ENCODE data around the gene GPR153.

GPR153 gene

DNA sequence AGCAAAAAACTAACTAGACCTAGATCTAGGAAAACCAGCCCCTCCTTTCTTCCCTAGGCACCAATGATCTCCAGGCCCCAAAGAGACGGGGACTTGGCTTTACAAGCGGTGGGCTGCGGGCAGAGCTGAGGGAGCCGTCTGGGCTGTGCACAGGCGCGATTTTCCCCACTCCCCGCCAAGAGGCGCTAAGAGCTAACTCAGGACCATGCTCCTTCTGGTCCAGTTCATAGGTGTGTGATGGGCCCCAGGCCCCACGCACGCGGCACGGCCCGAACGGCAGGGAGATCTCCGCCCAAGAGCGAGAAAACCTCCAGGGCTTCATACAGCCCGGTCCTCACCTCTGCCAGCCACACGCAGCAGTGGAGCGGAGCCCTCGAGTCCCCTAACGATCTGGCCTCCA is 7.5 kb upstream of the GPR153 start:
- DNase-seq = no peak

DNA sequence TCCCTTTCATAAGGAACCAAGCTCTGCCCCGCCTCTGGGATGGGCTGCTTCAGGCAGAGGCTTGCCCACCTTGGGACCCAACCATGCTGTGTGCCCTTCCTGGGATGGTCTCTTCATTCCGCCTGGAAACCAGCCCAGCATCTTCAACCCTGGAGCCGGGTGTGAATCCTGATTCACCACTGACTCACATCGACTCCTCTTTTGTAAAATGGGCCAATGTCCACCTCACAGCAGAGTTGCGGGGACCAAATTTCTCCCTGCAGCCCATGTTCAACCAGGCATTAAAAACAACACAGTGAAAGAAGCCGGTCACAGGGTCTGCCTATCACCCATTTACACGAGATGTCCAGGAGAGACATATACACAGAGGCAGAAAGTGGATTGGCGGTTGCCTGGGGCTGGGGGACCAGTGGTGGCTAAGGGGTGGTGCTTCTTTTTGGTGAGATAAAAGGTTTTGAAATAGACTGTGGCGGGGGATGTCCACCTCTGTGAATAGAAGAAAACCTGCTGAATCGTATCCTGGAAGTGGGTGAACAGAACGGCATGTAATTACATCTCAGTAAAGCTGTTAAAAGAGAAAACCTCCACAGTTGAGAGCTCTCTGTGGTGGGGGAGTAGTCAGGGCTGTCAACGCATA is 6.9 kb upstream of the GPR153 start:
- no peak for DNase-seq

DNA sequence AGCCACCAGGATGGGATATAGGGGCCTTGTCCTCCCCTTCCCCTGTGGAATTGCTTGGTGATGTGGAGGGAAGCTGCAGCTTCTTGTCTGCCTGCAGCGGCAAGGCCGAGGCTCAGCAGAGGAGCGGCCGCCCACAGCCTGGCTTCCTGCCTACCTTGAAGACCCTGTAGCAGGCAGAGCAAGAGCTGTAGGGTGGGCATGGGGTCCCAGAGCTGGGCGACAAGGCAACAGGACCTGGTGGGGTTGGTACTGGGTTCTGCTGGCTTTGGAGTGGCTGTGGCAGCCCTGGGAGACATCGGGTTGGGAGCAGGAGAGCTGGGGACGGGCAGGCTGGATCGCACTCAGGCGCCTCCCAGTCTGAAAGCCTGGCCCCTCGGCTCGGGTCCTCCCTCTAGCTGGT is 5.7 kb upstream of the GPR153 start:
- no peak for DNase-seq

DNA sequence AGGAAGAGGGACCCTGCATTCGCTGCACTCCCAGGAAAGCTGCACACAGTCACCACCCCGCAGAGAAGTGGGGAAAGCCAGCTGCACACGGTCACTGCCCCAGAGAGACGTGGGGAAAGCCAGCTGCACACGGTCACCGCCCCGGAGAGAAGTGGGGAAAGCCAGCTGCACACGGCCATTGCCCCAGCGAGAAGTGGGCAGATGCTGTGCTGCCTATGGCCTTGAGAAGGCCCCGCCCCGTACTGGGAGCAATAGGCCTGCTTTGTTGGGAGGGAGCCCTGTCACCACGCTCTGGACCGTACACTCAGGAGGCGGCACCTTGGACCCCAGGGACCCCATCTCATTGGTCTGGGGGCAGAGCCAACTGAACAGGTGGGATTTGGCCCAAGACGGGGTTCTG is 4.3 kb upstream of the GPR153 start:
- no peak for DNase-seq

DNA sequence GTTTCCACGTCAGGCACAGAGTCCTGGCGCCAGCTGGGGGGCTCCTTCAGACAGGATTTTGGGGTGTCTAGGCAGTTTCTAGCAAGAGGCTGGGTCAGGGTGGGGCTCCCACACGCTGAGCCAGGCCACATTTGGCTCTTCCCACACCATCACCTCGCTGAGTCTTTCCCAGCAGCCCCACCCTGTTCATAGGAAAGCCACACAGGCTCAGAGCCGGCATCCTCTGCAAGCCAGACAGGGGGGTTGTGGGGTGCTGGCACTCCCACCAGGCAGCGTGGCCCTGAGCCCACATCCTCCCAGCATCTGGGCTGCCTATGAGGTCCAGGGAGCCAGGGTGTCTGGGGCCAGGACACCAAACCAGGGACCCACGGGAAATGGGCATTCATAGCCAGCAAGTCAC is 2.8 kb upstream of the GPR153 start:
- DNase-seq = no peak

DNA sequence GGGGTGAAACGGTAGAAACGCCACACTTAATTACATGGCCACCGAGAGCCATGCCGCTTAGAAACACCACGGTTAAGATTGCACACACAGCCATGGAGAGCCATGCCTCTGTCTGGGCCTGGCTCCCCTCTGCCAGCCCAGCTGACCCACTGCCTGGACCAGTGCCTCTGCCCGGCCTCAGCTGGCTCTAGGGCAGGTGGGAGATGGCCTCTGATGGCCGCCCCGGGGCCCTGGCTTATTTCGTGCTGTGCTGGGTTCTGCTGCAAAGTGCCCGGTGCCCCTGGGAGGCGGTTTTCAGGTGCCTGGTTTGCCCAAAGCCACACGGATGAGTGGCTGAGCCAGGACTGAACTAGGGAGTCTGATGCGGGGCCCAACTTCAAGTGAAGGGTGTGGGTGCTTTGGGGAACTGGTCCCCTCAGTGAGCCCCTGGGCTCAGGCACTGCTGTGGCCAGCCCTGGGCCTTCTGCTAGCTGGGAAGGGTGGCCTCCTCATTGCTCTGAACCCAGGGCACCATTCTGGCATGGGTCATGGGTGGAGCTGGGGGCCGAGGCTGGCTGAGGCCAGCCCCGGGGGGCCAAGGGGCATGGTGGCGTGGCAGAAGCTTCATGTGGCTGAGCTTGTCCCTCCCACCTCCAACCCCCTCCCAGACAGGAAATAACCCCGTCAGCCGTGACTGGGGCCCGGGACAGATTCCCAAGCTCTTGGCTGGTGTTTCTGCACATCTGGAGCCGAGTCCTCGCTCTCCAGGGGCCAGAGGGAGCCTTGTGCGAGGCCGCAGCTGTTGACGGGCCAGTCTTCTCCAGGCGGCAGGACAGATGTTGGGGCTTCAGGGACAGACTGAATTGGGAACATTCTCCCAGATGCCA is 1.9 kb upstream of the GPR153 start:
- no peak for DNase-seq

DNA sequence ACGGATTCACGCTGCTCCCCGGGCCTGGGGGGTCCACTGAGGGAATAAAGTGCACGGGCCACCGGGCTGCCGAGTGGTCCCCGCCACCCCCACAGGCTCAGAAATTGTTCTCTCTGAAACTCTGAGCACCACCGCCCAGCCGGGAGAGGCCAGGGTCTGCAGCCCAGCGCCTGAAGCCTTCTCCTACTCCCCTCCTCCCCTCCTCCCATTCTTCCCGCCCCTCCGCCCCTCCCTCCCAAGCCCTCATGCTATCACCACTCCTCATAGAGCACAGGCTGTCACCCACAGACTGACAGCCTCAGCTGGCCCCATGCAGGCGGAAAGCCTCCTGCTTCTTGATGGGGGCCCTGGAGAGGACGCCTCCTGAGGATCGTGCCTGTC is 707 bp upstream of the GPR153 start:
- no peak for DNase-seq

DNA sequence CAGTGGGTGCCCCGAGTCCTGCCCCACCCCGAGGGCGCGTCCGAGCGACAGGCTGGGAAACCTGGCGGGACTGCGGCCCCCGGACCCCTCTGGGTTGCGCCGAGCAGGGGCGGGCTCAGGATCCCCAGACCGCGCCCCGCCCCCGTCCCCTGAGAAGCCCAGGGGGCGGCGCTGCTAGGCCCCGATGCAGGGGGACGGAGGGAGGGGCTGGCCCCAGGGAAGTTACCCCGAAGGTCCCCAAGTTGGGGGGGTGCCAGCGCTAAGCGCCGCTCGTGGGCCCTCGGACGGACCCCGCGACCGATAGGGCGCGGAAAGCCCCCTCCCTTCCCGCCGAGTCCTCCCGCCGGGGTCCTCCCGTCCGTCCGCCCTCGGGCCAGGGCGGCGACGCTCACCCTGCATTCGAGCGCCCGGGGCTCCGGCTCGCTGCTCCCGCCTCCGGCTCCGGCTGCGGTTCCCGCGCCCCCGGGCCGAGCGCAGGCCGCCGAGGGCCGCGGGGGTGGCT is 414 bp downstream of the GPR153 start:
- DNase-seq = no peak

DNA sequence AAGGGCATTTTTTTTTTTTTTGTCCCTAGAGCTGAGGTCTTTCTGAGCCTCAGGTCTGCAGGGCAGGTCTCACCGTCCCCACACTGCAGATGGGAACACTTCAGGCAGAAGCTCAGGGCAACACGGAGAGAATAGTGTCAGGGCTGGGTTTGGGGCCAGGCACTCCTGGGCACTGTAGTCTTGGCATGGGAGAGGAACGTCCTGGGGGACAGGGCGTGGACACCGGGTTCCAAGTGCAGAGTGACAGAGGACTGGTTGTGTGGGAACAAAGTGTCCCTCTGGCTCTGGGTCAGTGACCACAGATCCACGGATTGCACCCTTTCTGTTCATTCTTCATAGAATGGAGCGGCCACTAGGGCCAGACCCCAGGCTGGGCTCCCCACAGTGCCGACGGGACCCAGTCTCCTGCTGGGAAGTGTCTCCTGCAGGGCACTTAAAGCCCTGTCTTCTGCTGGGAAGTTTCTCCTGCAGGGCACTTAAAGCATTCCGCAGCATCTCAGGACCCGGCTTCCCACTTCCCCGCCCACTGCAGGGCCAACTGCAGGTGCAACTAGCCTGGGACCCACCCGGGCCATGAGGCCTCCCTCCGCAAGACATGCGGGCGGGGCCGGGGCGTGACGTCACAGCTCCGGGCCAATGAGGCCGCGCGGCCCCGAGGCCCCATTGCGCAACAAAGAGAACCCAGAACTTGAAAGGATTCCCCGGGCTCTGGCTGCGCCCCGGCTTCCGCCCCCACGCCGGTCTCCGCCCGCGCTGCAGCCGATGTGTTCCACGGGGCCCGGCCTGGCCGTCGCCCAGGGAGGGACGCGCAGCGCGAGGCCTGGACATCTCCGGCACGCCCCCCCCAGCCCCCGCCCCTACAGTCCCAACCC is 1.2 kb downstream of the GPR153 start:
- peak; percentile 74 for DNase-seq

DNA sequence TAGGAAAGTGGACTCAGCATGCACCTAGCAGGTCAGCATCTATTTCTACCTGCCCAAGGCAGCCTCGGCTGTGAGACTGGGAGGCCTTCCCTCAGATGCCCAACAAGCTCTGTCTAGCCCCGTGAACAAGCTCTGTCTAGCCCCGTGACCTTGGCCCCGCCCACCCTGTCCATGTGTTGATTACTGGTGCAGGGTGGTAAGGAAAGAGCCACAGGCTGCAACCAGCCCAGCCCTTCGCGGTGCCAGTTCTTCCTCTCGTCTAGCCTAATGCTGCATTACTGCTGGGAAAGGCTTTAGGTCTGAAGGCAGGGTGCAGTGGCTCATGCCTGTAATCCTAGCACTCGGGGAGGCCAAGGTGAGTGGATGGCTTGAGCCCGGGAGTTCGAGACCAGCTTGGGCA is 2.2 kb downstream of the GPR153 start:
- DNase-seq = no peak

DNA sequence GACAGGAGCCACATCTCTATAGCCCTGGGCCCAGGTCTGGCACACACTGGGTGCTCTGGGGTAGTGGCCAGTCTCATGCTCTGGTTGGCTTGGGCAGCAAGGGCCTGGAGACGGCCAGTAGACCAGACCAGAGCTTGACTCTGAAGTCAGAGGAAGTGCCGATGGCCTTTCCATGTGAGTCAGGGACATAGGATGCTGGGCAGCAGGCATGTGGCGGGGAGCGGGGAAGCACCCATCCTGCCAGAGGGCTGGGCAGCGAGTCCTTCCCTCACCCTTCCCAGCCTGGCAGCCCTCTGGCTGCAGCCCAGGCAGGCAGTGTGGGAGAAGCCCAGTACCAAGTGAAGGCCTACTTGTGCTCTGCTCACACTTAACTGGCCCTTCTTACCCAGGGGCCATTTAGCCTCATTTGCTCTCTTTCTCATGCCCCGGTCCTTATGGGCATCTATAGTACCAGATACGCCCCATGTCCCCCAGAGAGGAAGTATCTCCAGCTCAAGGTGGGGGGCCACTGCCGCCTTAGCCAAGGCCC is 3.3 kb downstream of the GPR153 start:
- DNase-seq = no peak

DNA sequence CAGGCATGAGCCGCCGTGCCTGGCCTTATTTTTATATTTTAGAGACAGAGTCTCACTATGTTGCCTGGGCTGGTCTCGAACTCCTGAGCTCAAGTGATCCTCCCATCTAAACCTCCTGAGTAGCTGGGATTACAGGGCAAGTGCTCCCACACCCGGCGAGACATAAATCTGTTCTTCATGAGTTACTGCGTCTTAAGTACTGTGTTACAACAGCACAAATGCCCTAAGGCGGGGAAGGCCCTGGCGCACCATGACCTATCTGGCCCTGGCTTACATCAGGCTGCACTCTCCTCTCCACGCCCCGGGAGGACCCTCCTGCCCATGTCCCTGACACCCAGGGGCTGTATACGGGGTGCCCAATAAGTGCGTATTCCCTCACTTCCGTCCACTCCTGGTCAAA is 4.3 kb downstream of the GPR153 start:
- DNase-seq = no peak

DNA sequence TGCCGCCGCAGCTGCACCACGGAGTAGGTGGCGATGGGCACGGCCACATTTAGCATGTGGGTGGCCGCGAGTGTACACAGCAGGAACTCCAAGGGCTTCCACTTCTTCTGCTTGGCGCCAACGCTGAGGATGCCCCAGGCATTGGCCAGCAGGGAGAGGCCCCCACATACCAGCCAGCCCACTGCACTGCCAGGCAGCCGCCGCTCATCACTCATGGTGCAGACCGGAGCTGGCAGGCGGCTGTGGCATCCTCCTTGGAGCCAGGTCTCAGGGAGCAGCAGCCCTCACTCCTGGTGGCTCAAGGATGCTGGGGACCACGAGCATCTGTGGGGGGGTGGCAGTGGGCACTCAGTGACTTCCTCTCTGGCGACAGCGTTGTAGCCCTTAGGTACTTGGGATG is 6.2 kb downstream of the GPR153 start:
- DNase-seq = no peak

DNA sequence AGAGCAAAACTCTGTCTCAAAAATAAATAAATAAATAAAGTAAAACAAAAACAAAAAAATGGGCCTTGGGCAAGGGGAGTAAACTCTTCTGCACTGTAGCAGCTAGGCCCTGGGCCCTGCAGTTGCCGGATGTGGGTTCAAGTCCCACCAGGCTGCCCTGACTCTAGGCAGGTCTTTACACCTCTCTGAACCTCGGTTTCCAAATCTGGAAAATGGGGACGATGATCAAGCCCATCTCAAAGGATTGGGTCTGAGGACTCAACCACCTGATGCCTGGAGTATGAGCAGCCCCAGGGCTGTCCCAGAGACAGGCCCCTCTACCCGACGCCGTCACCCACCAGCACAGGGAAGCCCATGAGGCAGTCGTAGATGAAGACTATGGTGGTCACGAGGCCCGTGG is 7.5 kb downstream of the GPR153 start:
- DNase-seq = no peak

DNA sequence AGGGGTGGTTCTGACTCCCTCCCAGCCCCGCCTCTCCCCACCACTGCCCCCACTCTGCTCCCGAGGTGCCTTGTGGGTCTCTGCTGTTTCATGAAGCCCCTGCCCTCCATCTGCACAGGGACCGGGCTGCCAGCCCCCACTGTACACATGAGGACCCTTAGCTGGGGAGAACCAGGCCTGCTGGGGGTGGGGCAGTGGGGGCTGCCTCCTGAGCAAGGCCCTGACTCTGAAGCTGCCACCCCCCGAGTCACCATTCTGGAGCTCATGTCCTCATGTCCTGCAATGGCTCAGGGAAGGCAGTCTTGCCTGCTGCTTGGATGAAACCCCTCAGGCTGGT is 8.6 kb downstream of the GPR153 start:
- DNase-seq = no peak

DNA sequence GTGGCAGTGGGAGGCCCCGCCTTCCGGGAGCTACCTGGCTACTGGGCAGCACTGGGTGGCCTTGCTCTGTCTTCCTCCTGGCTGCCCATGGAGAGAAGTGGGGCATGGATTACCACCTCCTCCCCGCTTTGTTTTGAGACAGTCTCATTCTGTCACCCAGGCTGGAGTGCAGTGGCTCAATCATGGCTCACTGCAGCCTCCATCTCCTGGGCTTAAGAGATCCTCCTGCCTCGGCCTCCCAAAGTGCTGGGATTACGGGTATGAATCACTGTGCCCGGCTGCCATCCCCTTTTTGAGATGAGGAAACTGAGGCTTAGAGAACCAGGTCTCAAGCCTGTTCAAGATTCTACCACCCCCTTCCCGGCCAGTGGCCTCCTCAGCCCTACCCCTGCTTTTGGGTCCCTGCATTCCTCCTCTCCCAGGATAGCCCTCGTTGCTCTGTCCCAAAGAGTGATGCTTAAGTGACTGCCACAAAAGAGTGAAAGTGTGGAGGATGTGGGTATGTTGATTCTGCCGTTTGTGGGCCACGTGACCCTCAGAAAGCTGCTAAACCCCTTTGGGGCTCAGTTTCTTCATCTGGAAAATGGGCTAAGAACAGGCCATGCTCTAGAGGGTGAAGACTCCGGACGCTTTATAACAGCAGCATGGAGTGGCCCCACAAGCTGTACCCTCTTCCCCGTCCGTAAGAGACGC is 9.1 kb downstream of the GPR153 start:
- no peak for DNase-seq

DNA sequence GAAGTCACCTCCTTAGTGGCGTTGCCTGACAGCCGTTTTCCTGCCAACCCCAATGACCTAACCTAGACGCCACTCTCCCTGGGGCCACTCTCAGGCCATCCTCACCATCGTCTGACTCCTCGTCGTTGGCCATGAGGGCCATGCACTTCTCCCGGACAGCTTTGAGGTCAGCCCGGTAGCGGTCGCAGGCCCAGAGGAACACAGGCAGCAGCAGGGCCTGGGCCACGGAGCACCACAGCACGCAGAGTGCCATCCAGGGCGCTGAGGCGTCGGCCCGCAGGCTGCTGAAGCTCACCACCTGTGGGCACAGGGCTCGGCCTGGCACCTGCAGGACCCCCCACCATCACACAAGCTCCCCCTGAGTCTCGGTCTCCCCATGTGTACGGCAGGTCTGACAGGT is 9.7 kb downstream of the GPR153 start:
- no peak for DNase-seq

DNA sequence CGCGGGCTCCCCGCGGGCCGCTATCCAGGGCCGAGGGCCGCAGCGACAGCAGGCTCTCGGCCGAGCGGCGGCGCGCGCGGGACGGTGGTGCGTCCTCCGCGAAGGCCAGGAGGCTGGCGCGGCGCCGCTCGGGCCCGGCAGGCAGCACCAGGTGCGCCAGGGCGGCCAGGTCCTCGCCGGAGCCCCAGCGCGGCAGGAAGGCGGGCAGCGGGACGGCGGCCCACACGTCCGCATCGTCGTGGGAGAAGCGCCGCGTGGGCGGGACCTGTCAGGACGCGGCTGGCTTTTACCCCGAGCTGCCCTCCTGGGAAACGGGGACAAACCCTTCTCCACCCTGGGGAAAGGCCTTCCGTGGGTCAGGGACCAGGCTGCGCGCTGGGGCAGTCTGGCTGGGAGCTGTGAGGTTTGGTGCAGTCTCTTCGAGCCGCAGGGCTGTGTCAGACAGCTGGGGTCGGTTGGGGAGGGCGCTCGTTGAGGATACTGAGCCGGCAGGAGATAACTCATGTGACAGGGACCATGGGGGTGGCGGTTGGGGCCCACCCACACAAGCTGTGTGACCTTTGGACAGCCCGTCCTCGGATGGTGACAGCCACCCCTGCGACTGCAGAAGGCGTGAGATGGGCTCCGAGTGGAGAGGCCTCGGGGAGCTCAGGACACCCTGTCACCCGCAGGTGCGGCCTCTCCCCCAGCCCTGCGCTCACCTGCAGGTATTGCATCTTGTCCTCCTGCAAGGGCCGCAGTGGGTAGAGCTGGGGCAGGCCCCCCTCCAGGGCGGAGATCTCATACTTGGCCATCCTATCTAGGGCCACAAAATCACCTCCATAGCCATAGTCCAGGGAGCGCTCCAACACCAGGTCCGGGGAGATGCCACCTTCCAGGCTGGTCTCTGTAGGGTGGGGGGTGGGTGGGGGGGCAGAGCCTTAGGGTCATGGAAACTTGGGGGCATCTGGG is 10.9 kb downstream of the GPR153 start:
- DNase-seq = no peak

DNA sequence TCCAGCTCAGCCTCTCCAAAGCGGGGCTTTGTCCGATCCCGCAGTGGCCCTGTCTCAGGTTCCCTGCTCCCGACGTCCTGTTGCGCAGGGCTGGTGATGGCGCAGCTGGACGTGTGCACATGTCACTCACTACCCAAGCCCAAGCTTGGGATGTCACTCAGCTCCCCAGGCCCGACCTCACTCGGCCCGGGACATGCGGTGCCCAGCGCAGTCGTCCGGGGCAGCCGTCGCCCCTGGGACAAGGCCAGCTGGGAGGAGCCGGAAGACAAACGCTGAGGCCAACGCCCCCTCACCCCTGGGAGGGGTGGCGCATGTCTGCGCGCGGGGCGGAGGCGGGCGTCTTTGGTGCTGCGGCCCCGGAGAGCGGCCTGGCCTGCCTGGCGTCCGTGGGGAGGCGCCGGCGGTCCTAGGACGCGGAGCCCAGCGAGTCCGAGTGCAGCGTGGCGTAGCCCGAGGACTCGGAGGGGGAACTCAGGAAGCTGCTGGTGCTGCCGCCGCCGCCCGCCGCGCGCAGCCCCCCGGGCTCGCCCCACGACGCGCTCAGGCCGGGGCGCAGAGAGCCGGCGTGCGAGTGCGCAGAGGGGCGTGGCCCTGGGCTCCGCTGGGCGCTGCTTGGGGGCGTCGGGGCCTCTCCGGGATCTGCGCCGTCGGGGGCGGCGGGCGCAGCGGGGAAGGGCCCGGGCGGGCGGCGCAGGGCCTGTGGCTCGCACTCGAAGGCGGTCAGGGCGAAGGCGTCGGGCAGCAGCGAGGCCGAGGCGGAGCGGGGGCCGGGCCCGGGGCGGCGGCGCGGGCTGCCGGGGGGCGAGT is 11.8 kb downstream of the GPR153 start:
- DNase-seq = no peak

DNA sequence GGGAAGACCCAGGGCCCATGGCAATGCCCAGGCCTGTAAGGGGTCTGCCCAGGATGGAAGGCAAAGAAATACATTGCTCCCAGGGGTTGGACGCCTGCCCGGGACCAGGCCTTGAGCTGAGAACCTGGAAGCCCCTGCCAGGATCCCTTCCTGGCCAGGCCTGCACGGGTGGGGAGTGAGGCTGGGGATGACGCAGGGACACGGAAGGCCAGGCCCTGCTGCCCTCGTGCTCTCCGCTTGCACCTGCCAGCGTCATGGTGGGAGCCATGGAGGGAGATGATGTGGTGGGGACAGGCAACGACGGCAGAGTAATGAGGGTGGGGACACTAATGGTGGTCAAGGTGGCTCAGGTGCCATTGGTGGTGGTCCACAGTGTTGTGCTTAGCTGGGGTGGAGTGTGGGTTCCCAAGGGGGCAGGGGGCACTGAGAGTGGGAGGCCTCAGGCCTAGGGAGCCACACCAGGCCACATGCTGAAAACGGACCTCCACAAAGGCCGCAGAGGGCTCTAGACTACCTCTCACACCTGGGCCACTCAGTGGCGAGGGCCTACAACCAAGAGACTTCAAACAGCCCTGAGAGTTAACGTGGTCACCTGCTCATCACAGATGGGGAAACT is 12.6 kb downstream of the GPR153 start:
- no peak for DNase-seq

Data from activated naive CD4-positive, alpha-beta T cell treated with Interleukin-2 at 50 U/mL for 16 hours (primary cell).